ENCODE results near the gene SMIM15. TPM values are rescaled to one million over a fixed set of nuclear protein-coding genes. Genes with fewer than 3 reads are reported as not detected.

Gene SMIM15
- total and polyA plus RNA-seq, 2 donors (not counting 3 experiments of a cell fraction or from before 2014, with no cell fraction given), result 18.4 to 48.8 TPM

DNA sequence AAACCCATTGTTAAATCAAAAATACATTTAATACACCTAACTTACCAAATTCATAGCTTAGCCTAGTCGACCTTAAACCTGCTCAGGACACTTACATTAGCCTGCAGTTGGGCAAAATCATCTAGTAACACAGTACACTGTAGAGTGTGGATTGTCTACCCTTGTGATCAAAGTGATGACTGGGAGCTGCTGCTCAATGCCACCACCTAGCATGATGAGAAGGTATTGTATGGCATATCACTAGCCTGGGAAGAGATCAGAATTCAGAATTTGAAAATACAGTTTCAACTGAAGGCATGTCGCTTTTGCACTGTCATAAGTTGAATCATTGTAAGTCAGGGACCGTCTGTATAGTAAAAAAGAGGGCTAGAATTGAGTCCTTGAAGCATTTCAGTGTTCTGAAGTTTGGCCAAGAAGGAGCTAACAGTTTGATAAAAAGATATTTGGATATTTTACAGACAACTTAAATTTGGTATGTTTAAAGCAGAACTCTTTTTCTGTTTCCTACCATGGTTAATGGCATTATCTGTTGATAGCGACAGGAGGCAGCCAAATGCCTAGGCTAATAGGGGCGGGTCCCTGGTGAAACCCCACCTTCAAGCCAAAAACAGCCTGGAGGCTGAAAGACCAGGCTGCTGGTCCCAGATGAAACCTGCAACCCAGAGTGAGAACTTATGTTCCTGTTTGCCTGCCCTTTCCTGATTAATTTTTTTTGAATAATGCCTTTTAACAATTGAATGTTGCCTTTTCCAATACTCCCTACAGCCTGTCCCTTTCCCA, 23.0 kb downstream of the SMIM15 start:
- no peak for FAIRE-seq

More for the DNA sequence above, 23.0 kb downstream of the SMIM15 start:
- Histone ChIP-seq H3K9me1 (replicated peaks; ENCODE audit: control insufficient read depth, extremely low read depth, insufficient read depth, low read length) (no peaks in the 10 kb centered on the region), H3K4me2 (ENCODE audit: insufficient read depth, low read length) (no peak overlapping the region), H3K9ac (replicated peaks; ENCODE audit: extremely low read depth, insufficient read depth, low read length) (no peak overlapping the region), H3K4me3 (replicated peaks in 1 of 3; ENCODE audit: insufficient read depth in 1 of 3, low read depth in 1 of 3, low read length in 3 of 3) (no peak overlapping the region), H3K27me3 (ENCODE audit: control insufficient read depth in 2 of 2, insufficient read depth in 2 of 2, low read length in 2 of 2) (no peaks in the 10 kb centered on the region), H3K36me3 (ENCODE audit: control insufficient read depth in 2 of 2, extremely low read depth in 1 of 2, insufficient read depth in 2 of 2, low read length in 2 of 2) (no peaks in the 10 kb centered on the region), H3K79me2 (ENCODE audit: control insufficient read depth, insufficient read depth, low read length) (no peaks in the 10 kb centered on the region), H3K9me3 (replicated peaks; ENCODE audit: control insufficient read depth, insufficient read depth, low read length) (no peaks in the 10 kb centered on the region), H2AFZ (ENCODE audit: low read depth, low read length) (no peak overlapping the region), H4K20me1 (replicated peaks; ENCODE audit: control insufficient read depth, extremely low read depth, insufficient read depth, low read length) (no peaks in the 10 kb centered on the region), H3K27ac (ENCODE audit: insufficient read depth, low read depth, low read length) (no peak overlapping the region), H3K4me1 (ENCODE audit: control insufficient read depth, extremely low read depth, insufficient read depth, low read length) (no peaks in the 10 kb centered on the region)
- POLR2A ChIA-PET, result no interaction called here
- dilution Hi-C loops (cut with MboI; ENCODE audit: extremely low pct_ligation_motif_present, low sequenced_read_pairs), result no loop called here
- no peak for DNase-seq (ENCODE audit: low read depth, low spot score)
- CTCF ChIA-PET, result interaction anchor here (1.1 to 2.4 kb wide), 5 partner anchors 19 to 192 kb away, joined by 3 to 9 read pairs (median 4); partner anchors contain the start of gene ZSWIM6
- intact Hi-C loops (cut with micrococcal nuclease), result no loop called here
- TF ChIP-seq POLR2AphosphoS5 (IDR thresholded peaks at IDR 0.05; ENCODE audit: insufficient read depth, low read depth, low read length), result no peak
- no peak for TF ChIP-seq FOS (IDR thresholded peaks at IDR 0.05; ENCODE audit: borderline replicate concordance, insufficient read depth, low read length)
- TF ChIP-seq MAX (IDR thresholded peaks at IDR 0.05; ENCODE audit: insufficient read depth, insufficient read length), result no peak
- TF ChIP-seq, protein P1, sequence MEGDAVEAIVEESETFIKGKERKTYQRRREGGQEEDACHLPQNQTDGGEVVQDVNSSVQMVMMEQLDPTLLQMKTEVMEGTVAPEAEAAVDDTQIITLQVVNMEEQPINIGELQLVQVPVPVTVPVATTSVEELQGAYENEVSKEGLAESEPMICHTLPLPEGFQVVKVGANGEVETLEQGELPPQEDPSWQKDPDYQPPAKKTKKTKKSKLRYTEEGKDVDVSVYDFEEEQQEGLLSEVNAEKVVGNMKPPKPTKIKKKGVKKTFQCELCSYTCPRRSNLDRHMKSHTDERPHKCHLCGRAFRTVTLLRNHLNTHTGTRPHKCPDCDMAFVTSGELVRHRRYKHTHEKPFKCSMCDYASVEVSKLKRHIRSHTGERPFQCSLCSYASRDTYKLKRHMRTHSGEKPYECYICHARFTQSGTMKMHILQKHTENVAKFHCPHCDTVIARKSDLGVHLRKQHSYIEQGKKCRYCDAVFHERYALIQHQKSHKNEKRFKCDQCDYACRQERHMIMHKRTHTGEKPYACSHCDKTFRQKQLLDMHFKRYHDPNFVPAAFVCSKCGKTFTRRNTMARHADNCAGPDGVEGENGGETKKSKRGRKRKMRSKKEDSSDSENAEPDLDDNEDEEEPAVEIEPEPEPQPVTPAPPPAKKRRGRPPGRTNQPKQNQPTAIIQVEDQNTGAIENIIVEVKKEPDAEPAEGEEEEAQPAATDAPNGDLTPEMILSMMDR (IDR thresholded peaks at IDR 0.05; ENCODE audit: extremely low read depth in 1 of 2, insufficient read depth in 1 of 2, low read depth in 1 of 2, low read length in 2 of 2), result no peak
- no peak for TF ChIP-seq GATA2 (IDR thresholded peaks at IDR 0.05; ENCODE audit: insufficient read depth, insufficient read length, low read depth, low read length)
- no peak for TF ChIP-seq POLR2A (IDR thresholded peaks at IDR 0.05; ENCODE audit: low read depth, low read length)
- no peak for TF ChIP-seq JUN (IDR thresholded peaks at IDR 0.05; ENCODE audit: borderline replicate concordance, insufficient read depth, insufficient read length, low read depth)
- TF ChIP-seq MYC (IDR thresholded peaks at IDR 0.05; ENCODE audit: low read depth, low read length), result no peak
- TF ChIP-seq EZH2 (IDR thresholded peaks at IDR 0.05; ENCODE audit: borderline replicate concordance, low read depth, low read length, severe bottlenecking), result no peak
- BruUV-seq (replicated peaks), result no TSS peak
